GM23248 (cell line): Measurements from ENCODE around the gene ACTG1. TPM values are rescaled to one million over a fixed set of nuclear protein-coding genes. Genes with fewer than 3 reads are reported as not detected.

Source experiments
- DNase-seq: peaks from one replicate; pipeline ENCODE4 v3.0.0-alpha.2; 2015
- H2AFZ ChIP-seq: fragments of 200-600 bp; sonication (generic); 2 replicates; pipeline ENCODE4 v1.6.1; 2016; ENCODE audit warnings: antibody characterized with exemption
- H3F3A ChIP-seq: fragments of 200-600 bp; sonication (generic); 2 replicates; pipeline ENCODE4 v1.6.1; 2016; ENCODE audit warnings: mild to moderate bottlenecking, antibody characterized with exemption, mixed run types; ENCODE audit not compliant: insufficient read depth
- H3K27ac ChIP-seq: fragments of 200-600 bp; sonication (generic); 2 replicates; pipeline ENCODE4 v1.5.1; 2016; ENCODE audit warnings: mild to moderate bottlenecking
- H3K27me3 ChIP-seq: fragments of 200-600 bp; sonication (generic); replicated peaks from 2 replicates; pipeline ENCODE4 v1.6.1; 2016; ENCODE audit warnings: mild to moderate bottlenecking; ENCODE audit not compliant: insufficient read depth
- H3K36me3 ChIP-seq: fragments of 200-600 bp; sonication (generic); 2 replicates; pipeline ENCODE4 v1.6.1; 2016; ENCODE audit warnings: low read depth, mild to moderate bottlenecking
- H3K4me1 ChIP-seq: fragments of 200-600 bp; sonication (generic); 2 replicates; pipeline ENCODE4 v1.6.1; 2016; ENCODE audit warnings: mild to moderate bottlenecking; ENCODE audit not compliant: insufficient read depth
- H3K4me2 ChIP-seq: fragments of 200-600 bp; sonication (generic); one replicate; pipeline ENCODE4 v1.6.1; 2016; ENCODE audit warnings: mild to moderate bottlenecking; ENCODE audit not compliant: unreplicated experiment
- H3K4me3 ChIP-seq: fragments of 200-600 bp; sonication (generic); 2 replicates; pipeline ENCODE4 v1.5.1; 2016; ENCODE audit warnings: mild to moderate bottlenecking
- H3K79me2 ChIP-seq: fragments of 200-600 bp; sonication (generic); 2 replicates; pipeline ENCODE4 v1.6.1; 2016; ENCODE audit warnings: mild to moderate bottlenecking; ENCODE audit not compliant: insufficient read depth
- H3K9ac ChIP-seq: fragments of 200-600 bp; sonication (generic); 2 replicates; pipeline ENCODE4 v1.6.1; 2016; ENCODE audit warnings: mild to moderate bottlenecking
- H3K9me2 ChIP-seq: fragments of 200-600 bp; sonication (generic); 2 replicates; pipeline ENCODE4 v1.6.1; 2016; ENCODE audit warnings: mixed run types, mild to moderate bottlenecking, moderate library complexity; ENCODE audit not compliant: insufficient read depth
- H3K9me3 ChIP-seq: fragments of 200-600 bp; sonication (generic); one replicate; pipeline ENCODE4 v1.6.1; 2017; ENCODE audit warnings: low read depth
- H4K20me1 ChIP-seq: fragments of 200-600 bp; sonication (generic); 2 replicates; pipeline ENCODE4 v1.6.0; 2016; ENCODE audit not compliant: insufficient read depth
- EZH2 ChIP-seq: fragments of 200-600 bp; sonication (generic); IDR thresholded peaks from 2 replicates; pipeline ENCODE4 v1.6.1; 2018; ENCODE audit warnings: antibody characterized with exemption, mild to moderate bottlenecking; ENCODE audit not compliant: insufficient read depth, poor library complexity, severe bottlenecking
- EZH2phosphoT487 ChIP-seq: fragments of 200-600 bp; sonication (generic); IDR thresholded peaks from 2 replicates; pipeline ENCODE4 v1.6.1; 2018; ENCODE audit warnings: antibody characterized with exemption, moderate library complexity, mild to moderate bottlenecking, low read depth; ENCODE audit not compliant: insufficient read depth
- WGBS, 2 experiments: methylation state at CpG; one replicate each; pipeline ENCODE4 v1.1.6; 2015 to 2017; ENCODE audit warnings: low lambda C conversion rate in 2 of 2, low coverage in 1 of 2; ENCODE audit errors: missing lambda C conversion rate in 2 of 2; 5-methylcytosine and 5-hydroxymethylcytosine counted together
- in situ Hi-C: fragments of 300-500 bp; cut with MboI; formaldehyde crosslinking; loops from 2 replicates; pipeline ENCODE4 v1.15.0; 2020
- polyA plus RNA-seq: library from polyadenylated mRNA; unstranded; fragments of >200 nt; fragmentation: Nextera tagmentation; extraction: Ambion mirVana; gene quantifications from 2 replicates; pipeline ENCODE4 v1.2.1, GENCODE V29; 2016
- total RNA-seq: library from RNA; depleted of rRNA; stranded (reverse); fragments of >200 nt; shearing (Covaris generic); gene quantifications from 2 replicates; pipeline ENCODE4 v1.2.3, GENCODE V29; 2014

ACTG1 gene
- total and polyA plus RNA-seq, 2 experiments from 2014 or later = 3,778 to 9,349 TPM

GRCh38 chr17:81481073-81481799, 31.4 kb downstream of the ACTG1 start:
- no peaks in the 10 kb centered on the region for H4K20me1 ChIP-seq
- no peaks in the 10 kb centered on the region for H3K36me3 ChIP-seq
- no peaks in the 10 kb centered on the region for H3K4me1 ChIP-seq
- no peaks in the 10 kb centered on the region; the same call in 1 of the 2 replicates for H3F3A ChIP-seq
- H3K4me3 ChIP-seq = peak overlapping the region; percentile 58
- H3K27ac ChIP-seq = no peak overlapping the region
- H3K9me2 ChIP-seq = no peaks in the 10 kb centered on the region
- H2AFZ ChIP-seq = peak overlapping the region; percentile 66
- DNase-seq = peak; percentile 75
- no peaks in the 10 kb centered on the region for H3K9me3 ChIP-seq
- H3K79me2 ChIP-seq = no peaks in the 10 kb centered on the region
- in situ Hi-C loops = no loop called here
- TF ChIP-seq EZH2phosphoT487 (no peak), EZH2 (no peak)
- H3K27me3 ChIP-seq = no peaks in the 10 kb centered on the region
- H3K9ac ChIP-seq = no peak overlapping the region
- WGBS, 2 experiments = 12 to 14% methylated on average over 44 to 49 of the region's 94 CpGs
- peak overlapping the region; percentile 66 for H3K4me2 ChIP-seq

GRCh38 chr17:81480140-81481072, 32.2 kb downstream of the ACTG1 start:
- Histone ChIP-seq H2AFZ (no peak overlapping the region), H3K27me3 (no peaks in the 10 kb centered on the region), H3K4me2 (no peak overlapping the region), H3K9me2 (no peaks in the 10 kb centered on the region), H3K27ac (no peak overlapping the region), H3K79me2 (no peaks in the 10 kb centered on the region), H3F3A (no peaks in the 10 kb centered on the region), H3K9me3 (no peaks in the 10 kb centered on the region), H3K4me1 (no peaks in the 10 kb centered on the region), H3K4me3 (no peak overlapping the region), H4K20me1 (no peaks in the 10 kb centered on the region), H3K36me3 (no peaks in the 10 kb centered on the region), H3K9ac (no peak overlapping the region)
- TF ChIP-seq EZH2 = no peak
- TF ChIP-seq EZH2phosphoT487 = no peak
- 58 to 63% methylated on average over 21 of the region's 21 CpGs for WGBS, 2 experiments
- peak; percentile 72 for DNase-seq
- in situ Hi-C loops = no loop called here

GRCh38 chr17:81479175-81480071, 33.2 kb downstream of the ACTG1 start:
- 63 to 65% methylated on average over 20 of the region's 20 CpGs for WGBS, 2 experiments
- no peak overlapping the region for H3K4me2 ChIP-seq
- H3K79me2 ChIP-seq = no peaks in the 10 kb centered on the region
- H3F3A ChIP-seq = no peaks in the 10 kb centered on the region
- H3K36me3 ChIP-seq = no peaks in the 10 kb centered on the region
- TF ChIP-seq EZH2phosphoT487 (no peak), EZH2 (no peak)
- no peak overlapping the region for H3K4me3 ChIP-seq
- no peak overlapping the region for H2AFZ ChIP-seq
- DNase-seq = no peak
- H3K27me3 ChIP-seq = no peaks in the 10 kb centered on the region
- H4K20me1 ChIP-seq = no peaks in the 10 kb centered on the region
- no peak overlapping the region for H3K9ac ChIP-seq
- no peaks in the 10 kb centered on the region for H3K9me3 ChIP-seq
- H3K4me1 ChIP-seq = no peaks in the 10 kb centered on the region
- H3K9me2 ChIP-seq = no peaks in the 10 kb centered on the region
- H3K27ac ChIP-seq = no peak overlapping the region
- in situ Hi-C loops = loop anchor here (10.0 kb wide), 1 partner anchor 215 kb away; no protein-coding TSS in a partner anchor

DNA sequence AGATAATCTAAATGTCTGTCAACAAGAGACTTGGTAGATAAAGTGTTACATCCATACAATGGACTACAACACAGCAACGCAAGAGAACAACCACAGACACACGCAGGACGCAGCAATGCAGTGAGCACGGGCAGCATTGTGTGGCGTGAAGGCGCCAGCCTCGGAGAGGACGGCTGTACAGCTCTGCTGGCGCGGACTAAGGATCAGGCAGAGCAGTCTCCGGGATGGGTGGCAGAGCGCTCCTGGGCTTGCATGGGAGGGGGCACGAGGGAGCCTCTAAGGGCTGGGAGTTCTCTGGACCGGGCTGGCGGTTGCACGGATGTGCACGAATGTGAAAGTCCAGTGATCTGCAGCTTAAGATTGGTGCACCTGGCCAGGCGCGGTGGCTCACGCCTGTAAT, 34.5 kb downstream of the ACTG1 start:
- H3K36me3 ChIP-seq = no peaks in the 10 kb centered on the region
- in situ Hi-C loops = loop anchor here (10.0 kb wide), 1 partner anchor 213 kb away; no protein-coding TSS in a partner anchor
- TF ChIP-seq EZH2 = no peak
- no peak for TF ChIP-seq EZH2phosphoT487
- no peak overlapping the region for H2AFZ ChIP-seq
- H4K20me1 ChIP-seq = no peaks in the 10 kb centered on the region
- no peak overlapping the region for H3K27ac ChIP-seq
- no peaks in the 10 kb centered on the region for H3K79me2 ChIP-seq
- 86 to 89% methylated on average over 20 of the region's 20 CpGs for WGBS, 2 experiments
- no peaks in the 10 kb centered on the region for H3K9me3 ChIP-seq
- H3K9ac ChIP-seq = no peak overlapping the region
- no peak overlapping the region for H3K4me3 ChIP-seq
- no peaks in the 10 kb centered on the region for H3K4me1 ChIP-seq
- DNase-seq = no peak
- no peaks in the 10 kb centered on the region for H3K9me2 ChIP-seq
- H3K4me2 ChIP-seq = no peak overlapping the region
- no peaks in the 10 kb centered on the region for H3K27me3 ChIP-seq
- H3F3A ChIP-seq = no peaks in the 10 kb centered on the region
